Breast epithelium (tissue), 4 donors: ENCODE data around the gene SLC22A14. TPM values are rescaled to one million over a fixed set of nuclear protein-coding genes. Genes with fewer than 3 reads are reported as not detected.

Experiments
- DNase-seq, 2 donors: peaks; one replicate each; pipeline ENCODE4 v3.0.0-alpha.2; 2019; ENCODE audit warnings: low spot score in 2 of 2
- H3K27ac ChIP-seq, 2 donors: fragments of 200-600 bp; sonication (generic) in 1 of 2; one replicate each; pipeline ENCODE4 v1.5.1; 2016 to 2019; ENCODE audit warnings: mild to moderate bottlenecking in 1 of 2
- H3K27me3 ChIP-seq, 2 donors: fragments of 200-600 bp; sonication (generic) in 1 of 2; one replicate each; pipeline versions ENCODE4 v1.5.1 to v1.6.0; 2017 to 2019; ENCODE audit warnings: control low read depth in 1 of 2, mild to moderate bottlenecking in 1 of 2
- H3K36me3 ChIP-seq: fragments of 200-600 bp; one replicate; pipeline ENCODE4 v1.5.1; 2019
- H3K4me1 ChIP-seq, 2 donors: fragments of 200-600 bp; sonication (generic); one replicate each; pipeline ENCODE4 v1.5.1; 2016 to 2019; ENCODE audit warnings: control low read depth in 1 of 2
- H3K4me3 ChIP-seq, 3 donors: fragments of 200-600 bp; sonication (generic); 1 replicate in 2 of 3; 2 replicates in 1 of 3; pipeline ENCODE4 v1.5.1; 2016 to 2019; ENCODE audit warnings: mild to moderate bottlenecking in 3 of 3, moderate library complexity in 2 of 3
- H3K9me3 ChIP-seq, 2 donors: fragments of 200-600 bp; sonication (generic) in 1 of 2; one replicate each; pipeline ENCODE4 v1.5.1; 2016 to 2019; ENCODE audit warnings: control low read depth in 1 of 2
- POLR2A ChIP-seq: fragments of 450-650 bp; IDR thresholded peaks from one replicate; pipeline ENCODE4 v1.6.1; 2016; ENCODE audit warnings: antibody characterized with exemption, mild to moderate bottlenecking, moderate library complexity
- POLR2AphosphoS5 ChIP-seq, 3 donors: sonication (generic); formaldehyde crosslinking; IDR thresholded peaks; one replicate each; pipeline ENCODE4 v1.6.1; 2017; ENCODE audit warnings: antibody characterized with exemption in 3 of 3
- intact Hi-C: fragments of 100-400 bp; cut with DNase I; formaldehyde crosslinking; loops from one replicate; pipeline ENCODE4 v1.15.1; 2023; ENCODE audit warnings: low total_unique reads
- total RNA-seq, 3 donors: library from RNA; depleted of rRNA; stranded (reverse); fragments of >200 nt; gene quantifications; one replicate each; pipeline ENCODE4 v1.1.0, GENCODE V29; 2016
- TF ChIP-seq, protein P1 (sequence below), 3 donors: fragments of 450-650 bp; IDR thresholded peaks; one replicate each; pipeline ENCODE4 v1.5.1; 2016 to 2017; ENCODE audit warnings: antibody characterized with exemption in 3 of 3, mild to moderate bottlenecking in 3 of 3, moderate library complexity in 3 of 3

The SLC22A14 gene
- total RNA-seq, 3 donors from 2014 or later: 0.29 TPM; not detected in 2

DNA sequence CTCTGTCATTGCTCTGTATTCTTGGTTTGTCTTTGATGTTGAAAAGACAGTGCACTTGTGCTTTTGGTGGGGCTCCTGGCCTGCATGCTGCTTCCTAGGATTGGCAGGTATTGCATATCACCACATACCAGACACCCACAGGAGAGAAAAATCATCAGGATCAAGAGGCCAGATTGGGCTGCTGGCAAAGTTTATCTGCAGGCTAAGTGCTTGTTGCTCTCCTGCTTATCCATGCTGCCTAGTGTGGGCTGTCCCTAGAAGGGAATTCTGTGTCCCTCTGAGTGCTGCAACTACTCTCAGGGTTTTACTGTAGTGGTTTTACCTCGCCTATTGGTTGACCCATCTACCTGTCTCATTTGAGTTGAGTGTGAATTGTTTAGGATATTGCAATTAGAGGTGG lies 17.3 kb upstream of the SLC22A14 start:
- H3K4me3 ChIP-seq: no peak overlapping the region
- H3K9me3 ChIP-seq: no peaks in the 10 kb centered on the region
- H3K4me1 ChIP-seq: no peaks in the 10 kb centered on the region
- intact Hi-C loops: no loop called here
- H3K27ac ChIP-seq: no peak overlapping the region
- H3K36me3 ChIP-seq: no peaks in the 10 kb centered on the region
- H3K27me3 ChIP-seq: no peaks in the 10 kb centered on the region
- no peak for DNase-seq
- TF ChIP-seq POLR2A (no peak), POLR2AphosphoS5 (IDR thresholded peaks at IDR 0.05) (no peak)
- TF ChIP-seq, protein P1, sequence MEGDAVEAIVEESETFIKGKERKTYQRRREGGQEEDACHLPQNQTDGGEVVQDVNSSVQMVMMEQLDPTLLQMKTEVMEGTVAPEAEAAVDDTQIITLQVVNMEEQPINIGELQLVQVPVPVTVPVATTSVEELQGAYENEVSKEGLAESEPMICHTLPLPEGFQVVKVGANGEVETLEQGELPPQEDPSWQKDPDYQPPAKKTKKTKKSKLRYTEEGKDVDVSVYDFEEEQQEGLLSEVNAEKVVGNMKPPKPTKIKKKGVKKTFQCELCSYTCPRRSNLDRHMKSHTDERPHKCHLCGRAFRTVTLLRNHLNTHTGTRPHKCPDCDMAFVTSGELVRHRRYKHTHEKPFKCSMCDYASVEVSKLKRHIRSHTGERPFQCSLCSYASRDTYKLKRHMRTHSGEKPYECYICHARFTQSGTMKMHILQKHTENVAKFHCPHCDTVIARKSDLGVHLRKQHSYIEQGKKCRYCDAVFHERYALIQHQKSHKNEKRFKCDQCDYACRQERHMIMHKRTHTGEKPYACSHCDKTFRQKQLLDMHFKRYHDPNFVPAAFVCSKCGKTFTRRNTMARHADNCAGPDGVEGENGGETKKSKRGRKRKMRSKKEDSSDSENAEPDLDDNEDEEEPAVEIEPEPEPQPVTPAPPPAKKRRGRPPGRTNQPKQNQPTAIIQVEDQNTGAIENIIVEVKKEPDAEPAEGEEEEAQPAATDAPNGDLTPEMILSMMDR (IDR thresholded peaks at IDR 0.05): no peak

DNA sequence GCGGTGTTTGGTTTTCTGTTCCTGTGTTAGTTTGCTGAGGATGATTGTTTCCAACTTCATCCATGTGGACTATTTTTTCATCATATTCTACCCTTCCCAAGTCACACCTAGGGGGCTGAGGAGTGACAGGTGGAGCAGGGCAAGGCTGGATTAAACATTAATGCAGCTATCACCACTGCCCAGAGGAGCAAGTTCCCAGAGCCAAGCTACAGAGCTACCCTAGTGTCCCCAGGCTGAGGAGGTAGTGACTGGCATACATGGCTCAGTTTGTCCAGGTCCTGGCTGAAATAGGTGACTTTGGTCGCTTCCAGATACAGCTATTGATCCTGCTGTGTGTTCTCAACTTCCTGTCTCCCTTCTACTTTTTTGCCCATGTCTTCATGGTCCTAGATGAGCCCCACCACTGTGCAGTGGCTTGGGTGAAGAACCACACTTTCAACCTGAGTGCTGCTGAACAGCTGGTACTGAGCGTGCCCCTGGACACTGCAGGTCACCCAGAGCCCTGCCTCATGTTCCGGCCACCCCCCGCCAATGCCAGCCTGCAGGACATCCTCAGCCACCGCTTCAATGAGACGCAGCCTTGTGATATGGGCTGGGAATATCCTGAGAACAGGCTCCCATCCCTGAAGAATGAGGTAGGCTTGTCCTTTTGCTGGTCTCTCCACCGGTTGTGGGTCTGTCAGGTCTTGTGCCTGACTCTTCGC lies 16.3 kb upstream of the SLC22A14 start, which contains the start of gene SLC22A13:
SLC22A13 (plus strand) TSS at position 209 of the 704 bp plus-strand sequence; CDS start at position 258, 49 bp downstream.
- no peak for TF ChIP-seq POLR2AphosphoS5 (IDR thresholded peaks at IDR 0.05)
- TF ChIP-seq POLR2A: no peak
- TF ChIP-seq, protein P1 (IDR thresholded peaks at IDR 0.05): no peak
- no peak for DNase-seq
- intact Hi-C loops: no loop called here

DNA sequence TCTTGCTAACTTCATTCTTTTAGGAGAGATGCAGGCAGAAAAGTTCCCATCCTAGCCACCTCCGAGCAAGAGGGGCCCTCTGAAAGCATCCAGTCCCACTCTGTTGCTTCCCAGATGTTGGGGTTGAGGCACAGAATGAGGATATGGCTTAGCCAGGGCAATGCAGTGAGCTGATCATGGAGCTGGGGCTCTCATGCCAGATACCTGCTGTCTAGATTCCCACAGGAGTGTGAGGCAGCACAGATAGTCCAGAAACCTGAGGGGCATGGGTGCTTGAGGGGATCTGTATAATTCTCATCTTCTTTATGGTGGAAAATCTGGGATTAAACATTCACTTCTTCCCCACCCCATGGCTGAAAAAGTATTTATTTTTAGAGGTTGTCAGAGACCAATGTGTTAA lies 15.3 kb upstream of the SLC22A14 start:
- H3K27me3 ChIP-seq: no peaks in the 10 kb centered on the region
- TF ChIP-seq POLR2A: no peak
- no peak for TF ChIP-seq POLR2AphosphoS5 (IDR thresholded peaks at IDR 0.05)
- TF ChIP-seq, protein P1 (IDR thresholded peaks at IDR 0.05): no peak
- intact Hi-C loops: no loop called here

More for the DNA sequence above, 16.3 kb upstream of the SLC22A14 start, which contains the start of gene SLC22A13:
- Histone ChIP-seq H3K36me3 (no peaks in the 10 kb centered on the region), H3K27me3 (no peaks in the 10 kb centered on the region), H3K27ac (no peak within 1 kb of the TSS), H3K4me3 (no peak within 1 kb of the TSS), H3K9me3 (no peaks in the 10 kb centered on the region), H3K4me1 (no peaks in the 10 kb centered on the region)

DNA sequence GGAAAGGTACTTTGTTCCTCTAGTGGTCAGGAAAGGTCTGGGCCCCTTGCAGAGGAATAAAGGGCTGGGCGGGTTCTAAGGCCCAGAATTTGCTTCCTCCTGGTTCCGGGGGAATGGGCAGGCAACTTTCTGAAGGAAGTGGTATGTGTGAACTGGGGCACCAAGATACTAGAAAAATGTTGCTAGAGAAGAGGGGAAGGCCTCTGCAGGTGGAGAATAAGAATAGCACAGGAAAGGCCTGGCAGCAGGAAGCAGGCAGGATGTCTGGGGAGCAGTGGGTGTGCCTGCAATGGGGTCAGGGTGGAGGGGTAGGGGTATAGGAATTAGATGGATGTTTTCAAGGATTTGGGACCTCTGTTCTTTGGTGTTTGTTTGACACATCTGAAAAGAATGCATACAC lies 14.4 kb upstream of the SLC22A14 start:
- no peaks in the 10 kb centered on the region for H3K9me3 ChIP-seq
- no peak overlapping the region for H3K27ac ChIP-seq
- TF ChIP-seq, protein P1 (IDR thresholded peaks at IDR 0.05): no peak
- TF ChIP-seq POLR2A (no peak), POLR2AphosphoS5 (IDR thresholded peaks at IDR 0.05) (no peak)
- no peaks in the 10 kb centered on the region for H3K36me3 ChIP-seq
- intact Hi-C loops: no loop called here
- DNase-seq: no peak
- no peak overlapping the region for H3K4me3 ChIP-seq
- H3K4me1 ChIP-seq: no peaks in the 10 kb centered on the region
- no peaks in the 10 kb centered on the region for H3K27me3 ChIP-seq

More for the DNA sequence above, 15.3 kb upstream of the SLC22A14 start:
- no peaks in the 10 kb centered on the region for H3K9me3 ChIP-seq
- no peaks in the 10 kb centered on the region for H3K4me1 ChIP-seq
- no peak overlapping the region for H3K4me3 ChIP-seq
- H3K27ac ChIP-seq: no peak overlapping the region
- H3K36me3 ChIP-seq: no peaks in the 10 kb centered on the region
- no peak for DNase-seq

DNA sequence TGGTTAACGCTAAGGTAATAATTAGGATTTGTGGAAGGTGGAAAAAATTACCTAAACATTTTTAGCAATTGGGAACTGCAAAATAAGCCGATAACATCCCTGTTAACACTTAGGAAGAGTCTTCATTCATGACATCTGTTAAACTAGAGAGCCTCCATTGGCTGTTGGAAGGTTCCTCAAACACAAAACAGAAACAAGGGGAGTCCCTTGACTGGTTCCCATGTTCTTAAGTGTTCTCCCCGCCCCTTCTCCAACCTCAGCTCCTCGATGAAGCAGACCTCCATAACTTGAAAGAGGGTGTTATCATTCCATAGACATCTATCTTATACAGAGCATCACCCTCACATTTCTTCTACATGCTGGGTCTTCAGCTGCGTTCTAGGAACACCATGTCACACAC lies 14.0 kb upstream of the SLC22A14 start:
- intact Hi-C loops: no loop called here
- DNase-seq: no peak
- TF ChIP-seq POLR2A (no peak), POLR2AphosphoS5 (IDR thresholded peaks at IDR 0.05) (no peak)
- TF ChIP-seq, protein P1 (IDR thresholded peaks at IDR 0.05): no peak
- Histone ChIP-seq H3K36me3 (no peaks in the 10 kb centered on the region), H3K4me3 (no peak overlapping the region), H3K4me1 (no peaks in the 10 kb centered on the region), H3K27me3 (no peaks in the 10 kb centered on the region), H3K27ac (no peak overlapping the region), H3K9me3 (no peaks in the 10 kb centered on the region)
